ENCODE measurements around the gene NAGPA.
A peak's percentile ranks its signal among the peaks of the same experiment; 100 is the strongest.
"Not testable (repeated sequence)": the region's sequence is repeated elsewhere in the genome, so short reads cannot be mapped to it uniquely, and the experiment has no call there.

The NAGPA gene

DNA sequence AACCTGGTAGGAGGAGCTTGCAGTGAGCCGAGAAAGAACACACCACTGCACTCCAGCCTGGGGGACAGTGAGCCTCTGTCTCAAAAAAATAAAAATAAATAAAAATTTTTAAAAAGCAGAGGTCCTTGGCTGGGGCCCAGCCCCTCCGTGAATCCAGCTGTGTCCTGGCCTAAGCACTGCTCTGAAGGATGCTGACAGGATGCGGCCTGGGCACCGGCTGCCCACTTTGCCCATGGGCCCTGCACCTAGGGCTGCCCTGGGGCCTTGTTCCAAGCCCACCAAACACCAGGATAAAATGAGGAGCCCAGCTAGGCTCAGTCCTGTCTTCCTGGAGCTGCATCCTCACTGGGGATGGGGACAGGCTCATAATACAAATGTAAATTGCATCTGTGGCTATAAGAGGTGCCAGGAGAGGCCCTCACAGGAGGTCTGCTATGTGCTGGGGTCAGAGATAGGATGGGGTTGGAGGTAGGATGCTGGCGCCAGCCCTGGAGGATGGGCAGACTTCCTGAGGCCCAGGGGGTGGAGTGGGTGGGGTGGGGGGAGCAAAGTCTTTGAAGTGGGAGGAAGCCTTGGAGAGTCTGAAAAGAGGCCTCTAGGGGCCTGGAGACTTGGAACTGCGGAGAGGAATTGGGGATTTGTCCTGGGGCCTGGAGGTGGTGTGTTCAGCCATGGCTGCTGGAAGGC, 25.8 kb upstream of the NAGPA start:
- no peak for DNase-seq (ENCODE audit: extremely low read depth, low read depth)
- TF ChIP-seq, protein P1, sequence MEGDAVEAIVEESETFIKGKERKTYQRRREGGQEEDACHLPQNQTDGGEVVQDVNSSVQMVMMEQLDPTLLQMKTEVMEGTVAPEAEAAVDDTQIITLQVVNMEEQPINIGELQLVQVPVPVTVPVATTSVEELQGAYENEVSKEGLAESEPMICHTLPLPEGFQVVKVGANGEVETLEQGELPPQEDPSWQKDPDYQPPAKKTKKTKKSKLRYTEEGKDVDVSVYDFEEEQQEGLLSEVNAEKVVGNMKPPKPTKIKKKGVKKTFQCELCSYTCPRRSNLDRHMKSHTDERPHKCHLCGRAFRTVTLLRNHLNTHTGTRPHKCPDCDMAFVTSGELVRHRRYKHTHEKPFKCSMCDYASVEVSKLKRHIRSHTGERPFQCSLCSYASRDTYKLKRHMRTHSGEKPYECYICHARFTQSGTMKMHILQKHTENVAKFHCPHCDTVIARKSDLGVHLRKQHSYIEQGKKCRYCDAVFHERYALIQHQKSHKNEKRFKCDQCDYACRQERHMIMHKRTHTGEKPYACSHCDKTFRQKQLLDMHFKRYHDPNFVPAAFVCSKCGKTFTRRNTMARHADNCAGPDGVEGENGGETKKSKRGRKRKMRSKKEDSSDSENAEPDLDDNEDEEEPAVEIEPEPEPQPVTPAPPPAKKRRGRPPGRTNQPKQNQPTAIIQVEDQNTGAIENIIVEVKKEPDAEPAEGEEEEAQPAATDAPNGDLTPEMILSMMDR (IDR thresholded peaks at IDR 0.05; ENCODE audit: low read depth, low read length) = no peak

DNA sequence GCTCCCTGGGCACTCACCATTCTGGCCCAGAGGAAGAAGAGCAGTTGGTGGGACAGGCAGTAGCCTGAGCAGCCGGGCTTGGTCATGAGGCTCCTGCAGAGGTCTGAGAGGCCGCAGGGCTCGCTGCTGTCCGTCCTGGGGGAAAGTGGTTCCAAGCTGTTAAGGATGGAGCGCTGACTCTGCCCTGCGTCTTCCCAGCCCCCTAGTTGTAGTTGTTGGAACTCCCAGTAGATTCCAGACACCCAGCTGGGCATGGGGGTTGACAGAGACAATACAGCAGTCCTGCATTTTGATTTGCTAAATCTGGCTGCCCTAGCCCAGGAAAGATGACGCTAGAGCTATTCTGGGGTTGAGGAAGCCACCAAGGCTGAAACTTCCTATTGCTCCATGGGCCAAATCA, 24.7 kb upstream of the NAGPA start:
- DNase-seq (ENCODE audit: extremely low read depth, low read depth) = no peak

DNA sequence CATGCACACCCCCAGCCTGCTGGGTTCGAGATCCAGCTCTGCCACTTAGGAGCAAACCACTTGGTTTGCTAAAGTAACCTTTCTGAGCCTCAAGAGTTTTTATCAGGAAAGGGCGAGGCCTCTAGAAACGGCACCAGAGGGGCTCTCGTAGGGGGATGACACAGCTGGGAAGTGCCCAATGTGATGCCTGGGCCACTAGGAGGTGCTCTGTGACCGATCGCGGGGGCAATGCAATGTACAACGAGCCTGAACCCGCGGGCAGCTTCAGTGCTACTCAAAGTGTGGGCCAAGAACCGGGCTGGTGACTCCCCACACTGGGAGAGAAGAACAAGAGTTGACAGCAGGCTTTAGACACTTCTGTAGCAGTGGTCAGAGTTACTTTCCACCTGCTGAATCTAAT, 22.6 kb upstream of the NAGPA start:
- TF ChIP-seq, protein P1 (IDR thresholded peaks at IDR 0.05; ENCODE audit: low read depth, low read length) = peak; percentile 35
- no peak for DNase-seq (ENCODE audit: extremely low read depth, low read depth)

More for the DNA sequence above, 24.7 kb upstream of the NAGPA start:
- TF ChIP-seq, protein P1 (IDR thresholded peaks at IDR 0.05; ENCODE audit: low read depth, low read length) = no peak

DNA sequence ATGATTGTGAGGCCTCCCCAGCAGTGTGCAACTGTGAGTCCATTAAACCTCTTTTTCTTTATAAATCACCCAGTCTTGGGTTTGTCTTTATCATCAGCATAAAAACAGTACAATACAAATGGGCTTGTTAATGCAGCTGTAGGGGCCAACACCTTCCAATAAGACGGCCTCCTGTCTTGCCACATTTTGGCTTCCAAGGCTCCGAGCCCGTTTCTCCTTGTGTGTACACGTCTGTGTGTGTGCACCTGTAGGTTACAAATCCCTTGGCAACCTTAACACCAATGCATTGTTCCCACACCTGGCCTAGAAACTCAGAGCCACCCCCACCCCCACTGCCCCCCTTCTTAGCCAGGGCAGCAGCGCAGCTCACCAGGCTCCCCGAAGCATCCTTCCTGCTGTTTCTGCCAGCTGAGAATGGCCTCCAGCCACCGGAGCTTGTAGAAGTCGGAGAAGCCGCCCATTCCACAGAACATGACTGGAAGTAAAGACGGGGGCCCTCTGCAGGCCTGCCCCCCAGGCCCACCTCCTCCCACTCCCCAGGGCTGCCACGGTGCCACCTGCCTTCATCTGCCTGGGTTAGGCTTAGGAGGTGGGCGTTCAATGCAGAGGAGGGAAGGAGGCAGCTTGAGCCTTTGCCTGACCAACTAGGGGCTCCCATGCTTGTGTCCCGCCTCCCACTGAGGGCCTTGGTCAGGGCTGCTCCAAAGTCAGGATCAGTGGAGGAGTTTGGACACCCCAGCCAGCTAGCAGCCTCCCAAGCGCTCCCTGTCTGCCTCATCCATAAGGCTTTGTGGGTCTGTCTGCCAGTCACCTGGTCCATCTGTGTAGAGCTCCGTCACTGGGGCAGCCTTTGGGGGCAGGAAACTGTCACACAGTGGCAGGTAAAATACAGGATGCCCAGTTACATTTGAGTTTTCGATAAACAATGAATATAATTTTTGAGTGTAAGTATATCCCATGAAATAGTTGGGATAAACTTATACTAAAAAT, 21.4 kb upstream of the NAGPA start:
- TF ChIP-seq, protein P1 (IDR thresholded peaks at IDR 0.05; ENCODE audit: low read depth, low read length) = no peak
- no peak for DNase-seq (ENCODE audit: extremely low read depth, low read depth)

DNA sequence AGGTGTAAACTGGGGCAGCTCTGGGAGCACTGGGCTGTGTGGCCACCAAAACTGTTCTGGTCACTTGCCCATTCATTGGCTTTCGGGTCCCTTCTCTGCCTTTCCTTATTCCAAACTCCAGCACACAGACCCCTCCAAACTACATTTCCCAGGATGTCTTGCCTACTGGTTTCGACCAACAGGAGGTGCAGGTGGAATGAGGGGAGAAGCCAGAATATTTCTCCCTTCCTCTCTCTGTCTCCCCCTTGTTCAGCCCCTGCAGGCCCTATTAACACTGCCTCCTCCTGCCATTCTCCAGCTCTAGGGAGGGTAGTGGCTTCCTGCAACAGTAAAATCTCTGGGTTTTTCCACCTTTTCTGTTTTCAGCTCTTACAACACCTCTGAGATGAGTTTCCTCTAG, 13.2 kb upstream of the NAGPA start:
- DNase-seq (ENCODE audit: extremely low read depth, low read depth) = no peak
- TF ChIP-seq, protein P1 (IDR thresholded peaks at IDR 0.05; ENCODE audit: low read depth, low read length) = no peak

DNA sequence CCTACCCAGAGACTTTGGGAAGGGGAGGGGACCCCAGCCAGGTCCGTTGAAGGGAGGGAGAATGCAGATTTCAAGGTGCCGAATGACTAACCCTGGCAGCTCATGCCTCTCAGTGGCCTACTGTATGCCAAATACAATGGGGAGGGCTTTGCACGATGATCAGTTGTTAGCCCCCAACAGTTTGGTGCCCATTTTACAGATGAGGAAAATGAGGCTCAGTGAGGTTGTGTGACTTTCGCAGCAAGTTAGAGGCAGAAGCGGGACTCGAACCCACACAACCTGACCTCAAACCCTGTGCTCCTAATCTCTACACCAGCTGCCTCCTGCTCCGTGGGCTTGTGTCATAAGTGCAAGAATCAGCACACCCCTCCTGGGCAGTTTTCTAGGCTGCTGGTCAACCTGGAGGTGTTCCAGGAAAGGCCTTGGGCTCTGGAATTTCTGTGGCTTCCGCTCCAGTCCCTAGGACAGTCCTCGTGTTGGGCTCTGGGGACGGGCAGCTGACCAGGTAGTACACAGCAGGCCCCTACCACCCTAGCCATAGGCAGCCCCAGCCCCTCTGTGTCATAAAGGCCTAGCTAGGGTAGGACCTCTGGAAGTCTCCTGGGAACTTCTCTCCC, 11.9 kb upstream of the NAGPA start:
- TF ChIP-seq, protein P1 (IDR thresholded peaks at IDR 0.05; ENCODE audit: low read depth, low read length) = no peak
- DNase-seq (ENCODE audit: extremely low read depth, low read depth) = no peak

DNA sequence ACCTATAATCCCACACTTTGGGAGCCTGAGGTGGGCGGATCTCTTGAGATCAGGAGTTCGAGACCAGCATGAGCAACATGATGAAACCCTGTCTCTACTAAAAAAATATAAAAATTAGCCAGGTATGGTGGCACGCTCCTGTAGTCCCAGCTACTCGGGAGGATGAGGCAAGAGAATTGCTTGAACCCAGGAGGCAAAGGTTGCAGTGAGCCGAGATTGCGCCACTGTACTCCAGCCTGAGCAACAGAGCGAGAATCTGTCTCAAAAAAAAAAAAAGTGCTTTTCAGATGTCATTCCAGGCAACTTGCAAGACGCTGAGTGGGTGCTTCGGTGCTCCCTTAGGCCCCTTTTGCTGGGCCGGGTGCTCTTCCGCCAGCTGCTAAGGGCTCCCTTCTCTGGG, 10.8 kb upstream of the NAGPA start:
- not testable (repeated sequence) for DNase-seq (ENCODE audit: extremely low read depth, low read depth)

All from AG09319 (cell line).